Occipital lobe (tissue), 2 donors: ENCODE measurements around the gene PCBP2. TPM values are rescaled to one million over a fixed set of nuclear protein-coding genes. Genes with fewer than 3 reads are reported as not detected.
"Not testable (repeated sequence)": the region's sequence is repeated elsewhere in the genome, so short reads cannot be mapped to it uniquely, and the experiment has no call there.

Experiments used
- DNase-seq: peaks from one replicate; lab custom pipeline; 2025; lab: John Stamatoyannopoulos, UW
- total RNA-seq: library from RNA; depleted of rRNA; stranded (reverse); fragments of >200 nt; gene quantifications from one replicate; pipeline ENCODE4 v1.2.3, GENCODE V29; 2014

Gene PCBP2
- total RNA-seq, 1 donor from 2014 or later = 181 TPM

DNA sequence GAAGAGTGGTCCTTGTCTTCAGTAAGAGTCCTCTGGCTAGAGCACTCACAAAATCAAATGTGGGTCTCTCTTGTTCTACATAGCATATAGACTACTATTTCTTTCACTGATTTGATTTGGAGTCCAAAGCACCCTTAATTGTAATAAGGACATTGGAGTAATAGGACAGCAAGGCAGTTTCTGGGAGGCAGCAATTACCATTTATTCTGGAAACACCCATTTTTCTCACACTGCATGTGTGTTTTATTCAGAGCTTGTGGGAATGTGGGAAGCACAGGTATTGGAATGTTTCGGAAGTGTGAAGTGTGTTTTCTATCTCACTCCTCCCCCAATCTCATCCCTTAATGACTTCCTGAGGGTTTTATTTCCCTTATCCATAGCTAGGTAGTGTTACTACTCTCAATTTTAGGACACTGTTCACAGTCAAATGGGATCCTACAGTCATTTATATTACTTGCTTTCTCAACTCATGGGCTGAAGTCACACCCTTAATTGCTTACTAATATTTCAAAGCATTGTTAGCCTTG, 20.2 kb downstream of the PCBP2 start:
- DNase-seq = no peak

GRCh38 chr12:53474077-53474476, 22.2 kb downstream of the PCBP2 start:
- no peak for DNase-seq

GRCh38 chr12:53474819-53475218, 22.9 kb downstream of the PCBP2 start:
- no peak for DNase-seq

GRCh38 chr12:53476769-53477209, 24.9 kb downstream of the PCBP2 start:
- DNase-seq = no peak

DNA sequence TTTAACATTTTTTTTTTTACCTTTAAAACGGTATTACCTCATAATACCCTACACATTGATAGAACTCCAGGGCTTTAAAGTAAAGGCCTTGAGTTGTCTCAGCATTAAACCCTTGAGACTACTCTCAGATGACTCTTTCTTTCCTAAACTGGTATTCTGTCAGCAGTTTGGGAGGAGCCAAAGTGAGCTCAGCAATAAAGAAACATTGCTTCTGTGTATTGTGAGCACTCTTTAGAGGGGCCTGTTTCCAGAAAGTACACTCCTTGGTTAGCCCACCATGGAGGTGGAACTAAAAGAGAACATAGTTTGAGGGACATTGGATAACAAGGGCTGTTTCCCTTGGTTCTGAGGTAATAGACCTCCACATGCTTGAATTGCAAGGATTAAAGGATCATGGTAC, 27.0 kb downstream of the PCBP2 start:
- DNase-seq = no peak

GRCh38 chr12:53479331-53479730, 27.4 kb downstream of the PCBP2 start:
- no peak for DNase-seq

- no peak for DNase-seq
Measured at GRCh38 chr12:53480491-53481442, 28.9 kb downstream of the PCBP2 start.

GRCh38 chr12:53481458-53481857, 29.6 kb downstream of the PCBP2 start:
- DNase-seq = not testable (repeated sequence)

- DNase-seq = no peak
Measured at GRCh38 chr12:53481939-53482586, 30.2 kb downstream of the PCBP2 start.

DNA sequence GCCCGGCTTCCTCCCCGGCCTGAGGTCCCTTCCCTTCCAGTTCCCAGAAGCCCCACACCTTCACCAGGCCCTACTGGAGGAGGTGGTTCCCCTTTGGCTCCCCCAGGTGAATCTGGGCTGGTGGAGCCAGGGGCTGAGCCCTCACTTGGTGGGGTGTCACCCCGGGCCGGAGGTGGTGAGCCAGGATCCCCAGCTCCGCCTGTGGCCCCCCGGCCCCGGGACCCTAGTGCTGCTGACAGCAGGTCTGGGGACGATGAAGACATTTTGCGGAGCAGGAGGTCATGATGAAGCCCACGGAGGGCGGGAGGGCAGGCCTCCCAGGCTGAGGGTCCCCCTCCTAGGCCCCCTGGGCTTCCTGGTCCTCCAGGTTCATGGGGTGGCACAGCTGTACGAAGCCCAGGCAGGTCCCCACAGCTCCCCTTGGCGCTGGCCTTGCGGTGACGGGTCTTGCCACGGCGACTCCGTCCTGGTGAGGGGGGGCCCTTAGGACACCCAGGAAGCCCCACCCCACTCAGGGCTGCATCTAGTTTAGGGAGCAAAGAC, 30.8 kb downstream of the PCBP2 start:
- DNase-seq = no peak

- no peak for DNase-seq
Measured at GRCh38 chr12:53483225-53483978, 31.5 kb downstream of the PCBP2 start.

- DNase-seq = no peak
Measured at GRCh38 chr12:53483979-53484377, 32.1 kb downstream of the PCBP2 start.

DNA sequence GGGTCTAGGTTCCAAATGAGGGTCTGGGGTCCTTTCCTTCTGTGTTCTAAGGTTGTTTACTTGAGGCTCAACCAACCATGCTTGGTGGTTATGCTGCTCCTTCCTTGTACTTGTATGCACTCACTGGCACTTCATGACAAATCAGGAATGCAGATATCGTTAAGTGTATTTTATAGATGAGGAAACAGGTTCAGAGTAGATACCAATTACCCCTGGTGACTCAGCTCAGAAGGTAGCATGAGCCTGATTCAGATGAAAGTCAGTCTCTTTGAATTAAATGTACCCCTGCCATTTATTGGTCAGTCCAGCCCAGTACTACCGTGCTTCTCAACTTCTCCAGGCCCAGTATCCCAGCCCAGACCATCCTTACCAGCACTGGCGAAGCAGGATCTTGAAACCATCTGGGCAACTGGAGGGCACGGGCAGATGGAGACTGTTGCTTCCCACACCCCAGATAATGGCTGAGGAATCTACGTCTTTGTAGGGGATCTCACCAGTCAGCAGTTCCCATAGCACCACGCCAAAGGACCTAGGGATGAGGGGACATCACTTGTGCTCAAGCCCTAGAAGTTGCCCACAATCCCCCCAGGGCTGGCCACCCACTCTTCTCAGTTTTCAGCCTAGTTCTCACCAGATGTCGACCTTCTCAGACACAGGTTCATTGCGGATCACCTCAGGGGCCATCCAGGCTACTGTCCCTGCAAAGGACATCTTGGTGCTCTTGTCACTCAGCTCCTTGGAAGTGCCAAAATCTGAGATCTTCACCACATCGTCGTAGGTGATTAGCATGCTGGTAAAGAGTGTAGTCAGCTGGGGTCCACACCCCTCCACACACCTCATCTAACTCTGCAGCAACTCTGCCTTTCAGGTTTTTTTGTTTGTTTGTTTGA, 33.0 kb downstream of the PCBP2 start:
- DNase-seq = no peak

GRCh38 chr12:53485955-53486735, 34.2 kb downstream of the PCBP2 start:
- no peak for DNase-seq

GRCh38 chr12:53486736-53487487, 35.0 kb downstream of the PCBP2 start:
- DNase-seq = no peak

DNA sequence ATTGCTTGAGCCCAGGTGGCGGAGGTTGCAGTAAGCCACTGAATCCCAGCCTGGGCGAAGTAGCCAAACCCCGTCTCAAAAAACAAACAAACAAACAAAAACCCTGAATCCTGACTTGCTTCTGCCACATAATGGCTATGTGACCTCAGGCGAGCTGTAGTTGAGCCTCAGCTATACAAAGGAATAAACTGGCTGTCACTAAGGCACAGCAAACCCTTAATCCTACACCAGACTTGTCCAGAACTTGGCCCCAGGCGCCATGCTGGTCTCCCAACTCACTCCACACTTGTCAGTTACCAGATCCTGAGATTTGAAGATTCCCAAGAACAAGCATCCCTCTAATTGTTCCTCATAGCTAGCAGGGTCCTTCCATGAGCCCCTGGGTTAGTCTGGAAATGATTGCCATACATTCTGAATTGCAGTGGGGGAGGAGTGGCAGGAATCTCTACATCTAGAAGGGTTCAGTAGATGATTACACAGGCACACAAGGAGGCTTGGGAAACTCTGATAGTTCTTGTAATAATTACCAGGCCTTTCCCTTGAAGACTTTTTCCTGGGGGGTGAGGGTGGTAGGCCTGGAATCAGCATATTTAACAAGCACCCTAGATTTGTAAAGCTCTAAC, 37.5 kb downstream of the PCBP2 start:
- no peak for DNase-seq

- no peak for DNase-seq
Measured at GRCh38 chr12:53492188-53492587, 40.3 kb downstream of the PCBP2 start.
